WI38 (cell line): Measurements from ENCODE around the gene ITGB7.

Experiments used
- H3K4me3 ChIP-seq: 2 replicates; pipeline ENCODE4 v1.5.1; 2011; ENCODE audit warnings: low read depth, mild to moderate bottlenecking, control low read depth, low read length
- CTCF ChIP-seq: IDR thresholded peaks from 2 replicates; pipeline ENCODE4 v1.5.1; 2012; ENCODE audit warnings: low read depth, mild to moderate bottlenecking, control low read depth, low read length

Gene ITGB7

GRCh38 chr12:53224897-53225634 lies 18.0 kb upstream of the ITGB7 start:
- H3K4me3 ChIP-seq = no peak overlapping the region

GRCh38 chr12:53224061-53224896 lies 17.2 kb upstream of the ITGB7 start:
- no peak overlapping the region for H3K4me3 ChIP-seq
- no peak for TF ChIP-seq CTCF

More at GRCh38 chr12:53224897-53225634, 18.0 kb upstream of the ITGB7 start:
- TF ChIP-seq CTCF = no peak

- TF ChIP-seq CTCF = no peak
These were observed 16.5 kb upstream of the ITGB7 start for GRCh38 chr12:53223389-53224060.

GRCh38 chr12:53222806-53223261 lies 15.8 kb upstream of the ITGB7 start:
- H3K4me3 ChIP-seq = no peak overlapping the region
- TF ChIP-seq CTCF = no peak

More at GRCh38 chr12:53223389-53224060, 16.5 kb upstream of the ITGB7 start:
- H3K4me3 ChIP-seq = no peak overlapping the region

- TF ChIP-seq CTCF = no peak
- H3K4me3 ChIP-seq = peak overlapping the region; percentile 60
These were observed 15.2 kb upstream of the ITGB7 start for GRCh38 chr12:53222170-53222721.

- 0 out of 2 replicates have a peak, but pooled peaks have one; percentile 5 for TF ChIP-seq CTCF
- peak overlapping the region; percentile 60 for H3K4me3 ChIP-seq
These were observed 14.4 kb upstream of the ITGB7 start for GRCh38 chr12:53221203-53222080.
